Tibial nerve (tissue), 4 donors: Measurements from ENCODE around the gene B4GALT5.

Experiments
- CTCF ChIP-seq, 5 experiments: fragments of 200-600 bp in 3 of 5; fragments of 450-650 bp in 2 of 5; sonication (generic) in 3 of 5; IDR thresholded peaks; one replicate each; pipeline ENCODE4 v1.5.1; 2016 to 2019; ENCODE audit warnings: antibody characterized with exemption in 5 of 5, mild to moderate bottlenecking in 3 of 5, moderate library complexity in 2 of 5
- EP300 ChIP-seq, 2 donors: sonication (generic); formaldehyde crosslinking; IDR thresholded peaks; one replicate each; pipeline ENCODE4 v1.6.1; 2017; ENCODE audit warnings: antibody characterized with exemption in 2 of 2, mild to moderate bottlenecking in 1 of 2
- POLR2A ChIP-seq, 2 donors: fragments of 450-650 bp; IDR thresholded peaks; one replicate each; pipeline ENCODE4 v1.6.1; 2017; ENCODE audit warnings: antibody characterized with exemption in 2 of 2, mild to moderate bottlenecking in 2 of 2, moderate library complexity in 2 of 2

DNA sequence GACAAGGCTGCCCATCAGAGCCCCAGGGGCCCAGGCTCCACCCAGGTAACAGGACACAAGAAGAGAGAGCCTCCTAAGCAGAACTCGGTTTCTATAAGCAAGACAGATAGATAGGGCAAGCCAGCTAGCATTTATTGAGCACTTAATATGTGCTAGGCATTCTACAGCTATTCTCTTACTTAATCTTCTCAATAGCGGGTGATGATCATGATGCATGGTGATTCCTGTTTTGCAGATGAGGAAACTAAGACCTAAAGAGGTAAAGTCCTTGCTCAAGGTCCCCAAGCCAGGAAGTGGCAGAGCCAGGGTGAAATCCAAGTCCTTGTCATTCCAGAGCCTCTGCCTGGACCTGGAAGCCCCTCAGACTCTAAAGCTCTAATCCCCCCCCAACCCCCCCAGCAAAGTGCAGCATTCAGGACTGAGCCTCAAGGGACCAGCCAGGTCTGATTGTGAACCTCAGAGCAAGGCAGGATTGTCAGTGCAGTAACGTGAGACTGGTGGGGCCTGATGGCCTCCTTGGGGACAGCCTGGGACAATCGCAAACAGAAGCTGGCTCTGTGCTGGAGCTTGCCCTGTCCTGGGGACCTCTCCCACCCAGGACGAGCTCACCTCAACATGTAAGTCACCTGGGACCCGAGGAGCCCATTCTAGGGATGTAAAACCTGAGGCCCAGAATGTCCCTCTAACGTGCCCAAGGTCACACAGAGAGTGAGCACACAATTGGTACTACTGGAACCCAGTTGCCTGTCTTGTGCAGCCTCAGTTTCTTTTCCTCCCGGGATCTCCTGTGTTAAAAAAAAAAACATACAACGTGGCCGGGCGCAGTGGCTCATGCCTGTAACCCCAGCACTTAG, 97.3 kb downstream of the B4GALT5 start:
- no peak for TF ChIP-seq CTCF (IDR thresholded peaks at IDR 0.05)
- TF ChIP-seq POLR2A (IDR thresholded peaks at IDR 0.05), result no peak
- TF ChIP-seq EP300 (IDR thresholded peaks at IDR 0.05), result no peak
